IPS-NIHi11 (cell line): ENCODE measurements around the gene PHKB.

ENCODE experiments used
- DNase-seq: peaks from one replicate; pipeline ENCODE4 v3.0.0; 2012; ENCODE audit warnings: mixed read lengths, low spot score

PHKB gene

GRCh38 chr16:47729701-47730100, 268.6 kb downstream of the PHKB start:
- DNase-seq: no peak

- no peak for DNase-seq
Observed at GRCh38 chr16:47731252-47731651, 270.1 kb downstream of the PHKB start.

GRCh38 chr16:47732122-47732521, 271.0 kb downstream of the PHKB start:
- no peak for DNase-seq

GRCh38 chr16:47732523-47733111, 271.5 kb downstream of the PHKB start:
- peak; percentile 29 for DNase-seq

GRCh38 chr16:47734081-47734857, 273.1 kb downstream of the PHKB start:
- DNase-seq: no peak

GRCh38 chr16:47734987-47735594, 274.0 kb downstream of the PHKB start:
- no peak for DNase-seq

- DNase-seq: no peak
Observed at GRCh38 chr16:47750371-47750770, 289.2 kb downstream of the PHKB start.
